ENCODE data around the gene CDK5.

GRCh38 chr7:151035902-151036301 lies 21.8 kb downstream of the CDK5 start:
- TF ChIP-seq CTCF (IDR thresholded peaks at IDR 0.05; ENCODE audit: poor library complexity, severe bottlenecking) (no peak), REST (IDR thresholded peaks at IDR 0.05; ENCODE audit: borderline replicate concordance) (no peak), EZH2 (IDR thresholded peaks at IDR 0.05; ENCODE audit: borderline replicate concordance, insufficient read depth, low read length, poor library complexity, severe bottlenecking) (no peak), POLR2AphosphoS5 (IDR thresholded peaks at IDR 0.05) (no peak)
